ENCODE results near the gene UNC119.
"Not testable (repeated sequence)": the region's sequence is repeated elsewhere in the genome, so short reads cannot be mapped to it uniquely, and the experiment has no call there.

The UNC119 gene

DNA sequence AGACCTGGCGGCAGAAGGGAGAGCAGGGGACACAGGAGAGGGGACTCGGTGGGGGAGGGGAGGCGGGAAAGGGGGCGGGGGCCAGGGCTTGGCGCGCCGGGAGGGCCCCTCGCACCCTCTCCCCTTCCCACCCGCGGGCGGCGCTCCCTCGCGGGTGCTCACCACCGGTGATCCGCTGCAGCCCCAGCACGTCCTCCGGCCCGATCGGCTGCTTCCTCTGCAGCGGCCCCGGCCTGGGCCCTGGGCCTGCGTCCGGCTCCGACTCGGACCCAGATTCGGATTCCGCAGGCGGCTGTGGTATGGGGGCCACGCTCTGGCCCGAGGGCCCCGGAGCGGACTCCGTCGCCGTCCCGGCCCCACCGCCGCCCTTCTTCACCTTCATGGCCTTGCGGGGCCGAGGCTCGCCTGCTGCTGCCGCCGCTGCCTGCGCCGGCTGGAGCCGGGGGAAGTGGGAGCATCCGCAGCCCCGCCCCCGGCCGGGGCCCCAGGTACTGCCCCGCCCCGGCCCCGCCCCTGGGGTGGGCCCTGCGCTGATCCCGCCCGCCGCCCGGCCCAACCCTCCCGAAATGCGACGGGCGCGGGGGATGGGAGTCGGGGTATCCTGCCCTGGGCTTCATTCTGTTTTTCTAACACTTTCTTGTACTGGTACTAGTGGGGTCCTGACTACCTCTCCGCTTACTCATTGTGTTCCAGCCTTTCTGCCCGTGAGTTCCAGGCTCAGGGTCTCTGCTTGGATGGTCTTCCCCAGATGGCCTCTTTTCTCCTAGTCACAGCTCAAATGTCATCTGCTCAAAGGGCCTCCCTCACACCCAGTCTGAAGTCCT lies at the start of gene UNC119:
Gene UNC119 (minus strand): TSS at position 449 of the 824 bp plus-strand sequence. CDS start 67 bp downstream, at position 382.
- peak; percentile 19 to 72 for DNase-seq (ENCODE audit: extremely low read depth in 1 of 2, low read depth in 1 of 2)

DNA sequence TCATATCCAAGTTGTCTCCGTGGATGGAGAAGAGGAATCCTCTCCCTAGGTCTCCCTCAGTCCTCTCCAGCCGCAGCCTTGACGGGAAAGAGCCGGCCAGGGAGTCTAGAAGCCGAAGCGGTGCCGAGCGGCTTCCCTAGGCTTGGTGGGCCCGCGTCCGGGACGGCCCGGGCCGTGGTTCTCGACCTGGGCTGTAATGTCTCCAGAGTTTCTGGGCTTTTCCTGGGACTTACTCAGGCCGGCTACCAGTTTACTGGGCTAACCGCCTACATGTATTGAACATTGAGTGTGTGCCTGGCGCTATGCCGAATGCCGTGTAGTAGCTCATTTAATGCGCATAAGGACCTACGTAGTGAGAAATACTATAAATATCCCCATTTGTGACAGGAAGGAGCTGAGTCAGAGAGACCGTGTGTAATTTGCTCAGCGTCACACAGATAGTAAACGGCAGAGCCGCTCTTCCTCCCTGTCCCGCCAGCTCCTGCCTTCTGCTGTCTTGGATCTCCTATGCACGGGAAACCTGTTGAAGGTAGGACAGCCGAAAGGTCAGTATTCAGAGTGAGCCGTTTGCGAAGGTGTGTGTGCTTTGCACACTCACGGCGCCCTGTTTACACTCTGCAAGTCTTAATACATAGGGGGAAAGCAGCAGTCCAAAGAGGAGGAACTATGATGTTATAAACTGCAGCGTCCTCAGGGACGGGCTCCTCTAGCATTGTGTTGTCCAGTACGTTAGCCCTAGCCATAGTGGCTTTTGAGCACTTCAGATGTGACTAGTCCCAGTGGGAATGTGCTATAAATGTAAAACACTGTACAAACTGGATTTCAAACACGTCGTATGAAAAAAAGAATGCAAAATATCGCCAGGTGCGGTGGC lies 47.1 kb upstream of the UNC119 start:
- DNase-seq (ENCODE audit: extremely low read depth in 1 of 2, low read depth in 1 of 2): peak; percentile 35

DNA sequence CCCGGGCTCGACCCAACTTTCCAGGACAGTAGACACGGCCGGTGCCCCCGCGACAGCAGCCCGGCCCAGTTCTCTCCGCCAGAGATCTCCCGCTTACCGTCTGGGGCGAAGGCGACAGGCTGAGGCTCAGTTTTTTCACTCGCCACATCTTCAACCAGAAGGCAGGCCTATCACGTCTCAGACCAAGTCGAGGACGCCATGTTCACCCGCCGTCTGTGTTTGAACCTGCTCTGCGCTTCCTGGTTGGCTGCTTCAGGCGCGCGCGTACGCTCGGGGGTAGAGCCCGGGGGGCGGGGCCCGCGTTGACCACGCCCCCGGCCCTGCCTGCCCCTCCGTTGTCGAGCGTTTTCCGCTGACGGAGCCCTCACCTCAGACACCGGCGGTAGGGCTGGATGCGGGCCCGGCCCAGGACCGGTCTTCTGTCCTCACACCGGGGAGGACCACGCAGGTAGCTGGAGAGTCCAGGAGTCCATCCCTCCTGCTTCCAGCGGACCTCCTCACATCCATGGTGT lies 46.4 kb upstream of the UNC119 start, which contains the start of gene SPAG5:
Gene SPAG5 (minus strand): TSS at position 227 of the 512 bp plus-strand sequence. CDS start 79 bp downstream, at position 148.
- DNase-seq (ENCODE audit: extremely low read depth in 1 of 2, low read depth in 1 of 2): peak; percentile 73 to 94

DNA sequence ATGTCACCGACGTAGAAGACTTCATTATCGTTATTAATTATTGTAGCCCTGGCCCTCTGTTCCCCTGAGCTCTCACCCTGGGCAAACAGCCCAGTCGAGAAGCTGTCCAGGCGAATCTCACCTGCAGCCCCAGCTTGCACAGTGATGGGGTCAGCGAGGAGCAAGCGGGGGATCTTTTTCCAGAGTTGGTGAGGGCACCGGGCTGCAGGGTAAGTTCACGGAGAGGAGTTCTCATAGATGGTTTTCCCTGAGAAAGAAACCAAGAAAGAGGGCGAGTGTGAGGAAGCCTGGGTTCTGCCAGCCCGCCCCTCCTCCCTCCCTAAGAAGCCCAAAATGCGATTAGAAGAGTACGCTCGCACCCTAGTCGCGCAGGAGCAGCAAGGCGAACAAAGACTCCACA lies 46.0 kb upstream of the UNC119 start:
- no peak for DNase-seq (ENCODE audit: extremely low read depth in 1 of 2, low read depth in 1 of 2)

DNA sequence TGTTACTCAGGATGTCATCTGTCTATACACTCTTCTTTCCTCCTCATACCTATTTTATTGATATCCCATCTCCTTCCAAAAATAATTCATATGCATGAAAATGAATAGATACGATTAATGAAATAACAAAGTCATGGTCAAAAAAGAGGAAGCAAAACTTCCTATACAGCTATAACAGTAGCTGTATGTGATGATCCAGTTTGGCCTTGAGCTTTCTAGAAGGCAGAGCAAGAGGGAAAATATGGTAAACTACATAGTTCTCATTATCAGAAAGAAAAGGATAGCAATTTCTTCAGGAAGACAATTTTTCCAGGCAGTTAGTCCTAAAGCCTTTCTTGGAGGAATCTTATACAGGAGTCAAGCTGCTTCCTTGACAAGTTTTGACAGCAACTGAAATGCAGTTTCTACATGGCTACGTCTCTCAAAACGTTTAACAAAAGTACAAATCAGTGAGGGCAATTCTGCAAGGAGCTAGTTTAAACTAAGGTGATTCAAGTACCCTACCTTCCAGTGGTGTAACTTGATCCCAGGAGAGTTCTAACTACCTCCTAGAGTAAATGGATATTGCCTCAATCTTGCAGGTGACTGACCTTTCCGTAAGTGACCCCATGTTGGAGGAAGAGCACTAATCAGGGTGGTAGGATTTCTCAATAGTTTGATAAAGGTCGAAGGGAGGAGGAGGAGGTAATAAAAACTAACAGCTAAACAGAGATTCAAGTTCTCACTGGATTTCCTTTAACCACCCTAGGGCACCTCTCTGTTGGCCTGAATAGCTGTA lies 45.4 kb upstream of the UNC119 start:
- no peak for DNase-seq (ENCODE audit: extremely low read depth in 1 of 2, low read depth in 1 of 2)

DNA sequence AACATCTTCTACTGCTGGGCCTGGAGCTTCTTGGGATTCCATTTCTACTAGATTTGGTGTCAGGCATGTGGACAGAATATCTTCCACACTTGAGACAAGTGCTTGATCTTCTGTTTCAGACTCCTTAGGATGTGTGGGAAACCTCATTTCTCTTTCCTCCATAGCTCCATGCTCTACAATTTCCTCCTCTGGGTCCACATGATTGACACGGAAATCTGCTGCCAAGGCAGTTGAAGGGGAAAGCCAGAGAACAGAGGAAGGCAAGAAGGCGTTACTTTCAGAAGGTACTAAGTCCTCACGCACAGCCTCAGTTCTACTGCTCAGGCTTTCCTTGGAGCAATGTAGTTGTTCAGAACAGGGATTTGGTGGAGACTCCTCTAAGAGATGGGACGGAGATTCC lies 39.8 kb upstream of the UNC119 start:
- DNase-seq (ENCODE audit: extremely low read depth in 1 of 2, low read depth in 1 of 2): no peak

DNA sequence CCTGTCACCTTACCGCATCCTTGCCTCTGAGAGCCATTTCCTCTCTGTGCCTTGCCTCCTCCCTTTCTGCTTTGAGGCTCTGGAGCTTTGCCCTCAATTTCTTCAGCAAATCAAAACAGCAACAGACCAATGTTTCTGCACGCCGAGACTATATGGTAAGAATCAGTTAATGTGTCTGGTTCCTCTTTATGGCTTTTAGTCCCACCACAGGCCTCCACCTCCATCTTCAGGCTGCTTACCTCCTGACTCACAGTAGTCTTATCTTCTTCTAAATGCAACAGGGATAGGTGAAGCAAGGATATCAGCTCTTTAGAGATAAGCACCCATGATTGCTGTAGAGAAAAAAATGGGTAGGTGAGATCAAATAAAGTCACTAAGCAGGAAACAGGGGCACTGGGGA lies 33.4 kb upstream of the UNC119 start:
- DNase-seq (ENCODE audit: extremely low read depth in 1 of 2, low read depth in 1 of 2): no peak

DNA sequence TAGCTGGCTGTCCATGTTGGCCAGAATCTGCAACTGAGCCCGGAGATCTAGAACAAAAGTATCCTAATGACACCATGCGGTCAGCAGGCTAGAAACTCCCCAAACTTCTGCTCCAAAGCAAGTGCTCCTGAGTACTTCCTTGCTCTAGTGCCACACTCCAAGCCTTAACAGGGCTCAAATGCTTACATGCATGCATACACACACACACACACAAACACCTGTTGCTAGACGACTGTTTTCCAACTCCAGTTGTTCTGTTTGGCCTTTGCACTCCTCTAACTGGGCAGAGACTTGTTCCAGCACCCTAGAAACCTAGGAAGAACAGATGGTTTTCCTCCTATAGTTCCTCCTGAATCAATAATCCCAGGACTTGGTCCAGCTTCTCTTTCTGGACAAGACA lies 32.0 kb upstream of the UNC119 start:
- no peak for DNase-seq (ENCODE audit: extremely low read depth in 1 of 2, low read depth in 1 of 2)

DNA sequence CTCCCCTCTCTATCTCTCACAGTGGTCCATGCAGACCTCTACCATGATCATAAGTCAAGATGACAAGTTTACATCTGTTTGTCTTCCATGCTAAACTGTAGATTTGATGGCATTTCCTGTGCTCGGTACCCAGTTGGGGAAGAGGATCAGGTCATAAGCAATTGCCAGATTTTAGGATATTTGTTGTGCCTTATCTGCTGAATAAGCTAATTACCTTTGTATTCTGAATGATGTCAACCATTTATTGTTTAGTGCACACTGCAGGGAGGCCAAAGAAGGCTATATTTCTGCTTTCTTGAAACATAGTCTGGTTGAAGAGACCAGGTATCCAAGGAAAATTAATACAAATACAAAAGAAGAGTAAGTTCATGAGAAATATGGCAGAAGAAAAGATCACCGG lies 30.1 kb upstream of the UNC119 start:
- no peak for DNase-seq (ENCODE audit: extremely low read depth in 1 of 2, low read depth in 1 of 2)

DNA sequence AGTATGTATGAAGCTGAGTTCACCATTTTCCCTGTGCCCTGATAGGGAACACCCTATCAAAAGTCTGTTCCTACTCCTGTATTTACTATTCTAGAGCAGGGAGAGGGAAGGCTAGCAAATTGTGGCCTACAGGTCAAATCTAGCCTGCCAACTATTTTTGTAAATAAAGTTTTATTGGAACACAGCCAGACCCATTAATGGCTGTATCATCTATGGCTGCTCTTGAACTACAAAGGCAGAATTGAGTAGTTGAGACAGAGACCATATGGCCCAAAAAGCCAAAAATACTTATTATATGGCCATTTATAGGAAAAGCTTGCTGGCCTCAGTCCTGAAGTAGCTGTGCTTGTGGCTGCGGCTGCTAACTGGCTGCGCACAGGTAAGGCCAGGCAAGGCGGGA lies 28.5 kb upstream of the UNC119 start:
- no peak for DNase-seq (ENCODE audit: extremely low read depth in 1 of 2, low read depth in 1 of 2)

DNA sequence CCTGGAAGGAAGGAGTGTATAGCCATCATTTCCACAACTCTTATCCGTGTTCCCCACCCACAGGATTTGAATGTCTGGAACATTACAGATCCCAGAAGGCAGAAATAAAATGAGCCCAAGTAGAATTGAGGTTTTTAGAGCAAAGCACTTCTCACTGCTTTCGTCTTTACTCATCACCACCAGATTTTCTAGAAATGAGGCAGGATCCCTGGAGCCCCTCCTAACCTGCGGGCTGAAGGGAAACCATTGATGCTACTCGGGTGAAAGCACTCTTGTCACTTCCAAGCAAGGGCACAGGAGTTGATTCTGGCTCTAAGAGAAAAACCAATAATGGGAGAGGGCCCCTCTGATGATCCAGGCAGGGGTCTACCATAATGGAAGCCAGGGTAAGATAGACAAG lies 27.1 kb upstream of the UNC119 start:
- no peak for DNase-seq (ENCODE audit: extremely low read depth in 1 of 2, low read depth in 1 of 2)

DNA sequence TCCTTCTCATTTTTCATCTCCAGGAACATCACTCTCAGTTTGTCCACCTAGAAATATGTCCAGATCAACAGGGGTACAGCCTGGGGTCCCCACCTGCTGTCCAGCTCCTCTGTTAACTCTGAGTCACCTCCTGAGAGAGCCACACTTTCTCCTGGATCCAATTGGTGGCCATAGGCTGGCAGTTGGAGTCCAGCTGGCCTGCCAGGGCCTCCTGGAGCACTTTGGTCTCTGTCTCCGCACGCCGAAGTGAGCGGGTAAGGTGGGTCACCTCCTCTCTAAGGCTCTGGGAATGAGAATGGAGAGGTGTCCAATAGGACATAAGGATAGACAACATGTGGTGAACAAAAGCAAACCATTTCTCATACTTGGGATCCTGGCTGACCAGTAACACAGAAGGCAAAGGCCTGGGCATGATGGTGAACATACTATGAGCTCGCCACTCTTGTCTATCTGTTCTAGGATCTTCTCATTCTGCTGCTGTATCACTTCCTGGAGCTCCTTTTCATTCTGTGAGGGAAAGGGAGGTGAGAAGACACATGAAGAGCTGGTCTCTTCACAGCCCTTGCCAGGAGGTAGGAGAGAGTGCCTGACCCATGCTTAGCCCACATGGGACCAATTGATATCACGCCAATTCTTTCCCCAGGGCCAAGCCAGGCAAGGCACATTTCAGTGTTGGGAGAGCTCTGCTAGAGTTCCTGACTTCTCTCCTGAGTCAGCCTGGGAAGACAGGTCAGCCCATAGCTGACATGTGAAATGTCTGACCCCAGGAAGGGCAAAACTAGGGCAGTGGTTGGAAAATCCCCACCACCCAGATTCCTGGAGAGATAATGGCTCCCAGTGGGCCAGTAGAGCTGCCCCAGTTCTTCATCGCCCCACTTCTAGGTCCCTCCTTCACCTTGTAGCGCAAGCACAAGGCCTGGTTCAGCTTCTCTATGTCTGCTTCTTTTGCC lies 26.1 kb upstream of the UNC119 start:
- DNase-seq (ENCODE audit: extremely low read depth in 1 of 2, low read depth in 1 of 2): no peak

DNA sequence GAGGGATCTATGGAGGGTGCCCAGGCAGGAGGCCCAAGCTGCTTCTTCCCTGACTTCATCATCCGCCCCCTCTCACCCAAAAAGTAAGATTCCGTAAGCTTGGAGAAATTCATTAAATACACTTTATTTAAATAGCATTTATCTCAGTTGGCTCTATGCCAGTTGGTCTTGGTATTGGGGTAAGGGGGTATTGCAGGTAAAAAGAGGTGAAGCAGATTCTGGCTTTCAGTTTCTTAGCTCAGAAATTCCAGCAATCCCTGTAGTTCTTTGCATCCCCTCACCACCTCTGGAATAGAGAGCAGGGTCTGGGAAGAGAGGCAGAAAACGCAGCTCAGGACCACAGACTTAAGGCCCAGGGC lies 25.0 kb upstream of the UNC119 start:
- DNase-seq (ENCODE audit: extremely low read depth in 1 of 2, low read depth in 1 of 2): no peak

DNA sequence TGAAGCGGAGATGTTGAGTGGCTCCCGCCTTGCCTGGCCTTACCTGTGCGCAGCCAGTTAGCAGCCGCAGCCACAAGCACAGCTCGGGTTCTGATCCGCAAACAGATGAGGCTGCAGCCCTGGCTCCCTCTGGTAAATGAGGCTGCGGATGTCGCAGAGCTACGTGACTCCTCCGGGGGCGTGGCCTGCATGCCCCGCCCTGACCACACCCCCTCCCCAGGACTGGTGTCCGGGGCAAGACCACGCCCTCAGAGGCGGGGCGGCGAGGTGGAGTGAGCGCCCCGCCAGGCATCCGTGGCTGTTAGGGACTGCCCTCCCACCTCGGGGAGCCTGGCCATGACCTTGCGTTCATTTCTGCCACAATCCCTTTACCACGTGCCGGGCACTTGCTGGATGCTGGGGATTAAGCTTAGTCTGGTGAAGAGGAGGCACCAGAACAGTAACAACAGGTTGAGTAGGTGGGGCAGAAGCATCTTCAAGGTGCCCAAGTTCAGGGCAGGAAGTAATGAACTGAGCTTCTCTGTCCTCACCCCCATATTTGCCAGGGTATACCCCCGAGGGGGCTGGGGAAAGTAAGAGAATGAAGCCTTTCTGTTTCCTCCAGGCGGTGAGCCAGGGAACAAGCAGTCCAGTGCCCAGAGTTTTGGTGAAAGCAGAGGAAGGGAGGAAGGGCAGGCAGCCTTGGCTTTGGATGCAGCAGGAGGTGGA lies 24.5 kb upstream of the UNC119 start, which contains the start of gene ALDOC:
Gene ALDOC (minus strand): TSS at position 138 of the 708 bp plus-strand sequence. CDS start 1,363 bp downstream, outside the sequence.
- peak; percentile 94 to 98 for DNase-seq (ENCODE audit: extremely low read depth in 1 of 2, low read depth in 1 of 2)

DNA sequence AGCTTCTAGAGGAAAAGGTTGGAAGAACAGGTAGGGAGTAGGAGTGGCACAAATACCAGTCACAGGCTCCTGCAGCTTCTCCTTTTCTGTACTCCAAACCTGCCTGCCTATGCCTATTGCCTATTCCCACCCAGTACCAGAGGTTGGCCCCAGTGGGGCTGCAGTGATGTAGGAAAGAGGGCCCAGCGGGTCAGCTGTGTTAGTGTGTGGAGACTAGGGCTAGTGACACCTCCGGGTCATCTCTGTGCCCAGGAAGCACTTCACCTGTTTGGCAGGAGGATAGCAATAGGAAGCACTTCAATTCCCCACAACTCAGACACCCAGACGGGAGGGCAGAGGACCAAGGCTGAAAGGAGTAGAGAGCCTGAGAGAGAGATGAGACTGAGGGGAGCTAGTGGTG lies 23.6 kb upstream of the UNC119 start:
- not testable (repeated sequence) for DNase-seq (ENCODE audit: extremely low read depth in 1 of 2, low read depth in 1 of 2)

DNA sequence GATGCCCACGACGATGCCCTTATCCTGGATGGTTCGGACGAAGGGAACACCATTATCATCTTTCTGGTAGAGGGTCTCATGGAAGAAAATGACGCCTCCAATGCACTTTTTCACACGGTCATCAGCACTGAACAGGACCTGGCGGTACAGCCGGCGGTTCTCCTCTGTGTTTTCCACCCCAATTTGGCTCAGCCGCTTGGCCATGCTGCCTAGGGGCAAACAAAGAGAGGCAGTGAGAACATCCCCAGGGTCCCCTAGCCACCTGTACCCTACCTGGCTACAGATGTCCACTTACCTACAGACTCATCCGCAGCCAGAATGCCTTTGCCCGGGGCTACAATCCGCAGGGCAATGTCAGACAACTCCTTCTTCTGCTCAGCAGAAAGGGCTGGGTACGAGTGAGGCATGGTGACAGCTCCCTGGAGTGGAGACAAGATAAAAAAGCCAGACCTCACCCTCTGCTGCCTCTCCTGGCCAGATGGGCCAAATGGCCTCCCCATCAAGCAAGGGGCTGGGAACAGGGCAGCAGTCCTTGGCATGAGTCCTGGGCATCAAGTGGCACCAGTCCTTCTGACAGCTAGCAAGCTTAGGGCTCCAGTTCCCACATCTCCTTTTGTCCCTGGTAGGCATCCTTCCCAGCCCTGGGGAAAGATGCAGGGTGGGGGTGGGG lies 22.8 kb upstream of the UNC119 start:
- DNase-seq (ENCODE audit: extremely low read depth in 1 of 2, low read depth in 1 of 2): no peak

DNA sequence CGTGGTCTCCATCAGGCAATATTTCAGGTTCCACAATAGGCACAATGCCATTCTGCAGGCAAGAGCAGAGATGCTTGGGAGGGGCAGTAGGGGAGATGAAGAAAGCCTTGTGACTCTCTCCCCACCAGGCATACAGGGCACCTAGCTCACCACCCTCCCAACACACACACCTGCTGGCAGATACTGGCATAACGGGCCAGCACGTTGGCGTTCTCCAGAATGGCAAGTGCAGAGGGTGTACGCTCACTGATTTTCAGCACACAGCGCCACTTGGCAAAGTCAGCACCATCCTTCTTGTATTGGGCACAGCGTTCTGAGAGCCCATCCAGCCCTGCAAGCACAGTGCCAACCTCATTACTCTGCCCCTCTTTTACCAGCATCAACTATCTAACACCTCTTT lies 22.1 kb upstream of the UNC119 start:
- no peak for DNase-seq (ENCODE audit: extremely low read depth in 1 of 2, low read depth in 1 of 2)

DNA sequence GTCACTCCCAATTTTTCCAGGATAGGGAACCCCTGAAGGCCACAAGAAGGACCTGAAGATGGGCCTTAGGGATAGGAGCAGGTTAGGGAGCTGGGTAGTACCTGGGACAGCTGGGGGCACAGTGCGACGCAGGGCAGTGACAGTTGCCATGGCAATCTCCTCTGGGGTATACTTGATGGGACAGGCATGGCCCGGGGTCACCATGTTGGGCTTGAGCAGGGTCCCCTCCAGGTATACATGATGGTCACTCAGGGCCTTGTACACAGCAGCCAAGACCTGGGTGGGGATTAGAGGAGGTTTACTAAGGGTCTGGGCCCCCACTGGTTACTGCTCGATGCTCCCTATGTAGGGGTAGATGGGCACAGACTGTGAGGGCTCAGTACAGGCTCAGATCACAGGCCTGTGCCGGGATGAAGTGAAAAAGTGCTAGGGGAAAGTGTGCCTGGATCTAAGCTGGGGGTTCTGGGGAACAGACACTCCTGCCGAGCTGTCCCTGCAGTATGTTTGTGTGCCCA lies 21.6 kb upstream of the UNC119 start:
- DNase-seq (ENCODE audit: extremely low read depth in 1 of 2, low read depth in 1 of 2): no peak

Measured in activated CD8-positive, alpha-beta memory T cell treated with anti-CD3 and anti-CD28 coated beads for 1 hour (primary cell).